Mucosa of descending colon (tissue), 3 donors: ENCODE measurements around the gene PALD1. TPM values are rescaled to one million over a fixed set of nuclear protein-coding genes. Genes with fewer than 3 reads are reported as not detected.
"Not testable (repeated sequence)": the region's sequence is repeated elsewhere in the genome, so short reads cannot be mapped to it uniquely, and the experiment has no call there.

Experiments
- ATAC-seq: fragments of 200-7000 bp; cut with Tn5 transposase; one replicate; pipeline ENCODE4 v1.9.1; 2020; ENCODE audit warnings: mild to moderate bottlenecking, moderate library complexity
- DNase-seq, 3 donors: peaks; one replicate each; pipeline ENCODE4 v3.0.0-alpha.2; 2020
- H3K36me3 ChIP-seq: fragments of 200-600 bp; one replicate; pipeline ENCODE4 v1.8.0; 2021; ENCODE audit warnings: low read depth, mild to moderate bottlenecking
- H3K4me1 ChIP-seq: fragments of 200-600 bp; one replicate; pipeline ENCODE4 v1.8.0; 2021; ENCODE audit warnings: low read depth, mild to moderate bottlenecking
- H3K4me3 ChIP-seq: fragments of 200-600 bp; one replicate; pipeline ENCODE4 v1.8.0; 2021; ENCODE audit warnings: mild to moderate bottlenecking
- H3K9me3 ChIP-seq: fragments of 200-600 bp; one replicate; pipeline ENCODE4 v1.8.0; 2021; ENCODE audit warnings: mild to moderate bottlenecking
- intact Hi-C, 2 donors: fragments of 100-400 bp; cut with DNase I in 1 of 2; cut with micrococcal nuclease in 1 of 2; formaldehyde crosslinking; loops; one replicate each; pipeline versions ENCODE4 v1.11.0 to v1.11.1; 2022; cut with DNase I, micrococcal nuclease
- total RNA-seq, 3 donors: library from RNA; stranded (reverse); fragmentation: NEBNext Ultra II Directional in 2 of 3; extraction: Animal tissue kit (Norgen Biotek cat#: 25700) in 2 of 3; gene quantifications; one replicate each; pipeline versions ENCODE4 v1.2.1 to v1.2.4, GENCODE V29; 2021 to 2023
- TF ChIP-seq, protein P1 (sequence below): fragments of 200-600 bp; IDR thresholded peaks from one replicate; pipeline ENCODE4 v1.8.0; 2022; ENCODE audit warnings: antibody characterized with exemption, mild to moderate bottlenecking
- donor health status: DM: no; HTN: no; CAD: no; lungs with moderate emphysema.
- donor health status: DM: no; HTN: no; CAD: no.
- donor health status: DM: no; HTN: yes; CAD: no.

Gene PALD1
- total RNA-seq, 3 donors from 2014 or later, result 1.9 to 15.9 (median 3.2) TPM

DNA sequence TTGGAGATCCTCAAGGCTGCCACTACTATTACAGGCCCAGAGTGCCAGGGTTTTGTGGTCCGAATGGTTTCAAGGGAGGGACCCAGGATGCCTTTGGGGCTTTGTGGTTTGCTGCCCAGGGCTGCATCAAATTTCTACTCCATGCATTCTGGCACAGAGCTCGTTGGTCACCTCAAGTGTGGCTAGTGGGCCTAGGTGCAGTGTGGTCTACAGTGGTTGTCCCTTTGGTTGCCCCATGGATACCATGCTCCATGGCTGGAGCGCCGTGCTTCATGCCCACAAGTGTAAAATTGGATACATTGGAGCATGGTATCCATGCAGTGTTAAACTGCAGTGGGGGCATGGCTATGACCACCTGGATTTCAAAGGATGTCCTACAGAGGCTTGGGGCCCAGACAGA, 129.4 kb downstream of the PALD1 start:
- DNase-seq, result no peak
- Histone ChIP-seq H3K4me3 (no peak overlapping the region), H3K9me3 (no peaks in the 10 kb centered on the region), H3K4me1 (no peaks in the 10 kb centered on the region), H3K36me3 (no peaks in the 10 kb centered on the region)
- intact Hi-C loops, result no loop called here
- TF ChIP-seq, protein P1, sequence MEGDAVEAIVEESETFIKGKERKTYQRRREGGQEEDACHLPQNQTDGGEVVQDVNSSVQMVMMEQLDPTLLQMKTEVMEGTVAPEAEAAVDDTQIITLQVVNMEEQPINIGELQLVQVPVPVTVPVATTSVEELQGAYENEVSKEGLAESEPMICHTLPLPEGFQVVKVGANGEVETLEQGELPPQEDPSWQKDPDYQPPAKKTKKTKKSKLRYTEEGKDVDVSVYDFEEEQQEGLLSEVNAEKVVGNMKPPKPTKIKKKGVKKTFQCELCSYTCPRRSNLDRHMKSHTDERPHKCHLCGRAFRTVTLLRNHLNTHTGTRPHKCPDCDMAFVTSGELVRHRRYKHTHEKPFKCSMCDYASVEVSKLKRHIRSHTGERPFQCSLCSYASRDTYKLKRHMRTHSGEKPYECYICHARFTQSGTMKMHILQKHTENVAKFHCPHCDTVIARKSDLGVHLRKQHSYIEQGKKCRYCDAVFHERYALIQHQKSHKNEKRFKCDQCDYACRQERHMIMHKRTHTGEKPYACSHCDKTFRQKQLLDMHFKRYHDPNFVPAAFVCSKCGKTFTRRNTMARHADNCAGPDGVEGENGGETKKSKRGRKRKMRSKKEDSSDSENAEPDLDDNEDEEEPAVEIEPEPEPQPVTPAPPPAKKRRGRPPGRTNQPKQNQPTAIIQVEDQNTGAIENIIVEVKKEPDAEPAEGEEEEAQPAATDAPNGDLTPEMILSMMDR, result no peak
- no peak for ATAC-seq

DNA sequence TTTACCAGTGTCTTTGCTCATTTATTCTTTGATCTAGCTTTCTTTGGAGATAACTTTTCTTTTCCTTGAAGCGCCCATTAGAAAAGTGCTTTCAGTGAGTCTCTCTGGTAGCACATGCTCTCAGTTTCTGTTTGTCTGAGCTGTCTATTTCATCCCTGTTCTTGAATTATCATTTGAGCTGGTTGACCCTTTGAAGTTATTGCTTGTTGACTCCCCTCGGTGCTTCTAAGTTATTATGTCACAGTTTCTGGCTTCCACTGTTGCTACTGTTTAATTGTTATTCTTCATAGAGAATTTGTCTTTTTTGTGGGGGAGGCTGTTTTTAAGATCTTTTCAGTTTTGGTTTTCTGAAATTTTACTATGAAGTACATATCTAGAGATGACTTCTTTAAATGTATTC, 135.4 kb downstream of the PALD1 start:
- no peak for ATAC-seq
- intact Hi-C loops, result no loop called here
- TF ChIP-seq, protein P1, result no peak
- no peaks in the 10 kb centered on the region for H3K4me1 ChIP-seq
- no peaks in the 10 kb centered on the region for H3K9me3 ChIP-seq
- DNase-seq, result no peak
- H3K4me3 ChIP-seq, result no peak overlapping the region
- H3K36me3 ChIP-seq, result no peaks in the 10 kb centered on the region

DNA sequence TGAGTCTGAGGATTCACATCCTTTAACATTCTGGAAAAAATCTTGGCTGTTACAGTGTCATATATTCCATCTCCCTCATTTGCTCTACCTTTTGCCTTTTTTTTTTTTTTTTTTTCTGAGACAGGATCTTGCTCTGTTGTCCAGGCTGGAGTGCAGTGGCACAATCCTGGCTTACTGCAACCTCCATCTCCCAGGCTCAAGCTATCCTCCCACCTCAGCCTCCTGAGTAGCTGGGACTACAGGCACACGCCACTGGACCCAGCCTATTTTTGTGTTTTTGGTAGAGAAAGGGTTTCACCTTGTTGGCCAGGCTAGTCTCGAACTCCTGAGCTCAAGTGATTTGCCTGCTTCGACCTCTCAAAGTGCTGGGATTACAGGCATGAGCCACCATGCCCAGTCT, 135.8 kb downstream of the PALD1 start:
- H3K36me3 ChIP-seq, H3K4me3 ChIP-seq, H3K9me3 ChIP-seq, DNase-seq, intact Hi-C loops, H3K4me1 ChIP-seq, ATAC-seq: not testable (repeated sequence)

DNA sequence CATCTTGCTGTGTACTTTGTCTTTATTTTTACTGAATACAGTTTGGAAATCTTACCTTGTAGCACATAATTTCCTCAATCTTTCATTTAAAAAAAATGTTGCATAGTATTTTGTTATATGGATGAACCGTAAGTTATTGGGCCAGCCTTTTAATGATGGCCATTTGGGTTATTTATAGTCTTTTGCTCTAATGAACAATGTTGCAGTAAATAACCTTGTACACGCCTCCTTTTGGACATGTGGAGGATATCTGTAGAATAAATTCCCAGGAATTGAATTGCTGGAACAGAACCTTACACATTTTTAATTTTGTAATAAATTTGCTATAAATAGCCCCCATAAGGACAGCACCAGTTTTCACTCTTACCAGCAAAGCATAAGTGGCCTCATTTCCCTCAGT, 136.6 kb downstream of the PALD1 start:
- intact Hi-C loops, result no loop called here
- H3K36me3 ChIP-seq, result no peaks in the 10 kb centered on the region
- DNase-seq, result no peak
- ATAC-seq, result no peak
- H3K4me3 ChIP-seq, result no peak overlapping the region
- H3K4me1 ChIP-seq, result no peaks in the 10 kb centered on the region
- TF ChIP-seq, protein P1, result no peak
- H3K9me3 ChIP-seq, result peaks cover 4% of the 10 kb centered on the region

DNA sequence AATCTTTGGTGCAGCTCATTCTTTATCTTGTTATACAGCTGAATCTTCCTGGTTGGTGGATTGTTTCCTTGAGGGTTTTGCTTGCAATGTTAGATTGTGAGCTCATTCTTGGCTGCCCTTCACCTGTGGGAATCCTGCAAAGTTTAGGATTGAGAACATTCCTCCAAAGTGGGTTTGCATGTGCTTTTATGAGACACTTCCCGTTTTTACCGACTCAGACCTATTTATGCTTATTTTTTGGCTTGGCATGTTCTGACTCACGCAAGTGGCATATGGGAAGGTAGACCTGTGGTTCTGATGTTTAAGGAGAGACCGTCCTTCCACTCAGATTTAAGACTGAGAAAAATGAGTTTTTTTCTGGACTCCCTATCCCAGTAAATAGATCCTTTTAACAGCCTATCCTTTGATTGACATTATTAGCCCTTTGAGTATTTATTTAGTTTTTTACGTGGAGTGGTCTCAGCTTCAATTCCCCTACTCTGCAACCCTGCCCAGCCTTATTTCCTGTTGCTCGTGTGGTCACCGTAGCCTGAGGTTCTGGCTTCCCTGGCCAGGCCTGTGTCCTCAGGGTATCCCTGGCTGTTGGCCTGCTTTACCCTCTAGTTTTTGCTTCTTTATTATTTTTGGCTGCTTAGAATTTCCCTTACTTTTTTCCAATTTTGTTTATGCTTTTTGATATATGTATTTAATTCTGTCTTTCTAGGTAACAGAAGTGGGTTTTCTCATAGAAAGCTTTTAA, 137.4 kb downstream of the PALD1 start:
- Histone ChIP-seq H3K36me3 (no peaks in the 10 kb centered on the region), H3K4me1 (no peaks in the 10 kb centered on the region), H3K9me3 (peaks cover 6% of the 10 kb centered on the region), H3K4me3 (no peak overlapping the region)
- TF ChIP-seq, protein P1, result no peak
- ATAC-seq (no peak), DNase-seq (no peak)
- intact Hi-C loops, result no loop called here

DNA sequence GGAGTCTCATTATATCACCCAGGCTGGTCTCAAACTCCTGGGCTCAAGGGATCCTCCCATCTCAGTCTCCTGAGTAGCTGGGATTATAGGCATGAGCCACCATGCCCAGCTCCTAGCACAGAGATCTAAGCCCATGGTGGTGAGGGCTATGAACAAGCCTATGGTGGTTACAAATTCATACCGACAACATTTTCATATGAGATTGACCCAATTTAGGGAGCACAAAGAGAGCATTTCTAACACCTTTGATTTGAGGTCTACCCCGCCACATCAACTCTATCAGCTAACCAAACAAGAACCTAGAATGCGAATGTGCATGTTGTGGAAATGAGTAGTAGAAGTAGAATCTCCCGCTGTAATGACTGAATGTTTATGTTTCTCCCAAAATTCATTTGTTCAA, 138.2 kb downstream of the PALD1 start:
- TF ChIP-seq, protein P1, result no peak
- no peaks in the 10 kb centered on the region for H3K4me1 ChIP-seq

More for the DNA sequence above, 138.2 kb downstream of the PALD1 start:
- intact Hi-C loops, result no loop called here
- ATAC-seq (no peak), DNase-seq (no peak)
- Histone ChIP-seq H3K36me3 (no peaks in the 10 kb centered on the region), H3K4me3 (no peak overlapping the region), H3K9me3 (peaks cover 6% of the 10 kb centered on the region)

Other genes starting within 250 kb of the PALD1 start
- gene PPA1, start 245.3 kb upstream of the PALD1 start, total RNA-seq, result 100 to 1,000 TPM in 2 of 3 donors, 10 to 100 TPM in 1; 97.1 to 166 (median 100) TPM
- under 1 TPM; 0.06 to 0.10 (median 0.06) TPM for gene NPFFR1, start 194.8 kb upstream of the PALD1 start, total RNA-seq
- gene LRRC20, start 96.1 kb upstream of the PALD1 start, total RNA-seq, result 10 to 100 TPM in 1 of 3 donors, 1 to 10 TPM in 2; 2.9 to 14.5 (median 5.4) TPM
- 100 to 1,000 TPM in 2 of 3 donors, 10 to 100 TPM in 1; 88.1 to 131 (median 105) TPM for gene EIF4EBP2, start 74.6 kb upstream of the PALD1 start, total RNA-seq
- gene NODAL, start 37.1 kb upstream of the PALD1 start, total RNA-seq, result not detected
- 1 to 10 TPM; 2.5 to 3.7 (median 3.0) TPM for gene PRF1, start 124.0 kb downstream of the PALD1 start, total RNA-seq
- 1 to 10 TPM; 1.8 to 2.1 (median 2.1) TPM for gene ADAMTS14, start 193.7 kb downstream of the PALD1 start, total RNA-seq